DMS153 treated with DMSO at 0.1 percent for 48 hours (cell line): ENCODE data around the gene AIFM3.
"Not testable (repeated sequence)": the region's sequence is repeated elsewhere in the genome, so short reads cannot be mapped to it uniquely, and the experiment has no call there.

Experiments
- DNase-seq: peaks from one replicate; lab custom pipeline; 2025; ENCODE audit not compliant: unreplicated experiment; lab: John Stamatoyannopoulos, UW

AIFM3 gene

GRCh38 chr22:20957683-20958431 is 9.2 kb upstream of the AIFM3 start:
- DNase-seq = no peak

DNA sequence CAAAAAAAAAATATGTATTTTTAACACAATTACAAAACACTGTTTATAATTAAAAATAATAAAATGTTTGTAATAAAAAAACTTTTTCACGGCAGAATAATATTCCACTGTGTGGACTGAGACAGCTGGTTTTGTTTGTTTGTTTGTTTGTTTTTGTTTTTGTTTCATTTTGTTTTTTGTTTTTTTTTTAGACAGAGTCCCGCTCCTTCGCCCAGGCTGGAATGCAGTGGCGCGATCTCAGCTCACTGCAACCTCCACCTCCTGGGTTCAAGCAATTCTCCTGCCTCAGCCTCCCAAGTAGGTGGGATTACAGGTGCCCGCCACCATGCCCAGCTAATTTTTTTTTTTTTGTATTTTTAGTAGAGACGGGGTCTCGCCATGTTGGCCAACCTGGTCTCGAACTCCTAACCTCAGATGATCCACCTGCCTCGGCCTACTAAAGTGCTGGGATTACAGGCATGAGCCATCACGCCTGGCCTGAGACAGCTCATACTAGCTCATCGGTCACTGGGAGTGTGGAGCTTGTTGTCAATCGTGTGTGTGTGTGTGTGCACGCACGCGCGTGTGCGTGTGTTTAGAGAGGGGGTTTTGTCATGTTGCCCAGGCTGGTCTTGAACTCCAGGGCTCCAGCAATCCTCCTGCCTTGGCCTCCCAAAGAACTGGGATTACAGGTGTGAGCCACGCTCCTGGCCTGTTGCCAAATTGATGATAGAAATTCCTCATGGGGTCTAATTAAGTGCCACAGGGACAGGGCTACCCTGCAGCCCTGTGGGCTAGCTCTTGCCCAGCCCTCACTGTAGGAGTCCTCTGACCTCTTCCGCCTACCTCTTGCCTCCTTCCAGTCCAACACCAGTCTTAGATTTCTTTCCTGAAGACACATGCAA is 7.2 kb upstream of the AIFM3 start:
- DNase-seq = no peak

DNA sequence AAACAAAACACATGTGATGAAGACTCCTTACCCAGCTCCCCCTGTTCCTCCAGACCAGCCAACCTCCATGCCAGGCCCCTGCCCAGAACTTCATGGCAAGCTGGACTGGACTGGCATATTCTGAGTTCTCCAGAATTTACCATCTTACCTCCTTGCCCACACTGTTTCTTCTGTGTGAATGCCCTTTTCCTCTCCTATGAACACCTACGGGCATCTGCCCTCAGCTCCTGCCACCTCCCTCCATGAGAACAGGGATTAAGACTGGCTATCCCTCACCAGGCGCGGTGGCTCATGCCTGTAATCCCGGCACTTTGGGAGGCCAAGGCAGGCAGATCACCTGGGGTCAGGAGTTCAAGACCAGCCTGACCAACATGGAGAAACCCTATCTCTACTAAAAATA is 6.4 kb upstream of the AIFM3 start:
- no peak for DNase-seq

GRCh38 chr22:20962491-20962945 is 4.5 kb upstream of the AIFM3 start:
- DNase-seq = no peak

- DNase-seq = no peak
Measured at GRCh38 chr22:20963201-20964052, 3.6 kb upstream of the AIFM3 start.

DNA sequence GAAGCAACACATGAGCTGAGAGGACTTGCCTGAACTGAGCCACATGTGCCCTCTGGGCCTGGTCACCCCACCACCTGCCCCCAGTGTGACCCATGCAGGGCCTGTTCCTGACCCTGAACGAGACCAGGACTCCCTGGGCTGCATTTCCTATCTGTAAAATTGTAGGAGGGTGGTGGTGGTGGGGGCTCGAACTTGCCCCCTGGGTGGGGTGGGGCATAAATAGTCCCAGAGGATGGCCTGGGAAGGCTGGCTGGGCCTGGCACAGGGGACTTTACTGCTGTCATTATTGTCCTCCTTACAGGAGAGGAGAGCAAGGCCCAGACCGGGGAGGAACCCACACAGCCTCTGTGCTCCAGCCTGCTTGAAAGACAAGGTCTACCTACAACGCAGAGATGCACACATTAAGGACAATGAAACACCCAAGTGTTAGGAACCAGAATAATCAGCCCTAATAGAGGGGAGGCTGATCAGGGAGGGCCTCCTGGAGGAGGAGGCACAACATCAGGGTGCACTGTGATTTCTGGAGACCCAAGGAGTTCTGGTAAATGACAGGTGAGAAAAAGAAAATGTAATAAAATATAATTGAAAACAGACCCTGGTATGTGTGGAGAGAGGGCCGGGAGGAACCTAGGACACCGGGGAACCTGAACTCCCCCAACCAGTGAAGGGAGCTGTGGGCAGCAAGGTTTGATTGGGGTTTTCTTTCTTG is 2.8 kb upstream of the AIFM3 start:
- no peak for DNase-seq

DNA sequence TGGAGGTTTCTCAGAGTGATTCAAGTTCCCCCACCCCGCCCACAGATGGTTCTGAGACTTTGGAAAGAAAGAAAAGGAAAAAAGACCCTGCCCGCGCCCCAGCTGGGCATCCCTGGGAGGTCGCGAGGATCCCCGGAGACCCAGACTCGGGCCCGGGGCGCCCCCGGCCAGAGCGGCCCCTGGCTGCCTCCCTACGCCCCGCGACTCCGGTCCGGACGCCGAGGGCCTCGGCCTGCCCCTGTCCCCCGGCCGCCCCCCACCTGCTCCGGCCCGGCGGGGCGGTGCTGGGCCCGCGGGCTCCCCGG is 2.3 kb upstream of the AIFM3 start:
- DNase-seq = no peak

GRCh38 chr22:20965104-20965887 is 1.8 kb upstream of the AIFM3 start:
- no peak for DNase-seq

DNA sequence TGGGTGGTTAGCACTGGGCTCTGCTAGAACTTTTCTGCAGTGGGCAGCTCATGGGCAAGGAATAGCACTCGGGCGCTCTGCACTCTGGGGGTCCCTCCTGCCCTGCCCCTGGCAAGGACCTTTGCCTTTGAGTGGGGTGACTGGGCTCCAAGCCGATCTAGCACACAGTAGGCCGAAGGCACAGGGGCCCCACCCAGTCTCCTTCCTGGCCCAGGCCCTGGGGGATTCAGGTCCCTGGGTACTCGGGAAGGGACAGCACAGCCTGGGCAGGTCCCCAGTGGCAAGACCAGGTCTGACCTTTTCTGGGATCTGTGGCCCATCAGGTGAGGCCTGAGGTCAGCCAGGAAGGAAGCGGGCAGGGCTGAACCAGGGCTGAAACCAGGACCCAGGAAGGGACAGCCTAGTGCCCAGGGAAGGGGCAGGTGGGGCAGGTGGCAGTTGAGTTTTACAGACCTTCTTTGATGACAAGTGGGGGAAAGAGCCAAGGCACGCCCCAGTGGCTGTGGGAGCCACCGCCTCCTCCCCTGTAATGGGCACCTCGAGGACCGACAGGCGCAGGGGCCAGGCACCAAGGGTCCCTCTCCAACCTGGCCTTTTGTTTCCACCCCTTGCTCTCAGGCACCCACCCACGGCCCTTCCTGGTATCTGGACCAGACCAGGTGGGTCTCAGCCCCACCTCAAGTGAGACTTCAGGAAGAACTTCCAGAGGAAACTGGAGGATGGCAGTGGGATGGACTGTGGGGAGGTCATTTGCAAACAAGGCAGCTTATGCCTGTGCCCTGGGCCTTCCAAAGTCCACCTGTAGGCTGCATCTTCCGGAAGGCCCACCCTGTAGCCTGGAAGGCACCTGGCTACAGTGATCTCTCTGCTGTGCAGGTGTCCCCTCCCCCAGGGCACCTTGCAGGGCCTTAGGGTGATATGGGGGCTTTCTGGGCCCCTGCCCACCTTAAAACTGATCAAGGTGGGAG is 883 bp upstream of the AIFM3 start:
- no peak for DNase-seq

DNA sequence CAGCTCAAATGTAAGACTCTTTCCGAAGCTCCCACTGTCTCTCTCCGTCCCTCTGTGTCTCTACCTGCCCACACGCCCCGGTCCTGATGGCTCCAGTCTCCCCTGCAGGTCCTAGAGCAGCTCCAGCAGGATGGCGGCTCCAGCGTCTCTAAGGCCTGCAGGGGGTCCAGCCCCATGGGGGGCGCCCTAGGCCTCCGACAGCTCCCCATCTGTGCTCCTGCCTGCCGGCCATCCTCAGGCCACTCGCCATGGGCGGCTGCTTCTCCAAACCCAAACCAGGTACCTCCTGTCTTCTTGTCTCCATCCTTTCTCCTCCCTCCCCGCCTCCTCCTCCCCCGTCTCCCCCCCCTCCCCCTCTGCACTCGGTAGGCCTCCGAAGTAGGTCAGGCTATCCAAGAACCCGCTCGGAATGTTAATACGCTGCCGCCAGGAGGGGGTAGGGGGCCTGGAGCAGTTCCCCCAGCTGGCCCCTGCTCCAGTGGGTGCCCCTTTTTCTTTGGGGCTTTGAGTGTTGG is 699 bp downstream of the AIFM3 start:
- no peak for DNase-seq

DNA sequence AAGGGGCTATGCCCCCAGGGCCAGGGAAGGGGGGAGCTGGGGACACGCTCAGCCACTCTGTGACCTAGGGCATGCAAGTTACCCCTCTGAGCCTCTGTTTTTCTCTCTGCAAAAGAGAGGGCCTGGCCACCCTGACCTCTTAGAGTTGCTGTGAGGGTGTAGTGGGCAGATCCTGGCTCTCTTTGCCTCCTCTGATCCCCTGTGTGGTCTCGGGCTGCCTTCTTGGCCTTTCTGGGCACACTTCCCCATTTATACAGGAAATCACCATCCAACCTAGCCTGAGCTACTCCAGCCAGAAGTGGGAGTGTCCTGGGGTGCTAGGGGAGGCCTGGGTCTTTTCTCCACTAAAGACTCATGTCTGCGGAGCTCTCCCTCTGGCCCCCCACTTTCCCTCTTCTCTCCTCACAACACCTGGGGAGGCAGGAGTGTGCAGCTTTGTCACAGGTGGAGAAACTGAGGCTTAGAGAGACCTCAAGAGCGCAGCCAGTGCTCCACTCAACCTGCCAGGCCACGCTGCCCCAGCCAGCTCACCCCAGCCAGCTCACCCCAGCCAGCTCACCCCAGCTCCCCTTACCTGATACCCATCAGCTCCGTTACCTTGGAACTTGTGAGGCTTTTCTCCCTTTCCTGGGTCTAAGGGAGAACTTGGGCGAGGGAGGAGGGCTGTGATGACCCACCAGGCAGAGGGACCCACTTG is 1.4 kb downstream of the AIFM3 start:
- DNase-seq = no peak

- DNase-seq = no peak
Measured at GRCh38 chr22:20970939-20971657, 4.0 kb downstream of the AIFM3 start.

DNA sequence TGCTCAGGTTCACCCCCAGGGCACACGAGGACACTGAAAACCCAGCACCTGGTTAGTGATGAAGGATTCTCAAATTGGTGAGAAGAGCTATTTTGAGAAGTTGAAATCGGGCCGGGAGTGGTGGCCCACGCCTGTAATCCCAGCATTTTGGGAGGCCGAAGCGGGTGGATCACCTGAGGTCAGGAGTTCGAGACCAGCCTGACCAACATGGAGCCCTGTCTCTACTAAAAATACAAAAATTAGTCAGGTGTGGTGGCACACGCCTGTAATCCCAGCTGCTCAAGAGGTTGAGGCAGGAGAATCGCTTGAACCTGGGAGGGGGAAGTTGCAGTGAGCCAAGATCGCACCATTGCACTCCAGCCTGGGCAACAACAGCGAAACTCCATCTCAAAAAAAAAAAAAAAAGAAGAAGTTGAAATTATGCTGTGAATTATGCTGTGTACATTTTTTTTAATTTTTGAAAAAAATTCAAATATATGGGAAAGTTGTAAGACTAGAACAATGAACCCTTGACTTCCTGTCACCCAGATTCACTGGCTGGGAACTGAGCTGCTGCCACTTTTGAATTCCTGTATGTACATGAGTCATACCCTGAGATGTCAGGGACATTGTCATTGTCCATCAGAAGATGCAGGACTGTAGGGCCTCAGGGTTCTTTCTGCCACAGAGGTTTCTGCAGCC is 5.1 kb downstream of the AIFM3 start:
- DNase-seq = not testable (repeated sequence)

DNA sequence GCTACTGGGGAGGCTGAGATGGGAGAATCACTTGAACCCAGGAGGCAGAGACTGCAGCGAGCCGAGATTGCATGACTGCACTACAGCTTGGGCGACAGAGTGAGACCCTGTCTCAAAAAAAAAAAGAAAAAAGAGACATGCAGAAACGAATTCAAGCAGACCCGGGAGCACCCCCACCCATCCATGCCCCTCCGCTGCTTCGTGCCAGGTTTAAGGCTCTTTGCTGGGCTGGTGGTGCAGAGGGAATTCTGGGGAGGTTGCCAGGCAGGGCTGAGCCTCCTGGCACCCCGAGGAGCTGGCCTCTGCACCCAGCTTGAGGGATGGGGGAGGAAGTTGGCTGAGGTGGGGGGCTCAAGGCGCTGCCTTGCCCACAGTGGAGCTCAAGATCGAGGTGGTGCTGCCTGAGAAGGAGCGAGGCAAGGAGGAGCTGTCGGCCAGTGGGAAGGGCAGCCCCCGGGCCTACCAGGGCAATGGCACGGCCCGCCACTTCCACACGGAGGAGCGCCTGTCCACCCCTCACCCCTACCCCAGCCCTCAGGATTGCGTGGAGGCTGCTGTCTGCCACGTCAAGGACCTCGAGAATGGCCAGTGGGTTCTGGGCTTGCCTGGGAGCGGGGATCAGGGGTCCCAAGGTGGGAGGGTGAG is 6.0 kb downstream of the AIFM3 start:
- no peak for DNase-seq

GRCh38 chr22:20973634-20974286 is 6.7 kb downstream of the AIFM3 start:
- no peak for DNase-seq
